GM04504 (cell line): ENCODE measurements around the gene SLC47A1.
"Not testable (repeated sequence)": the region's sequence is repeated elsewhere in the genome, so short reads cannot be mapped to it uniquely, and the experiment has no call there.

ENCODE experiments used
- DNase-seq: peaks from one replicate; pipeline ENCODE4 v3.0.0-alpha.2; 2012; ENCODE audit warnings: low read depth

SLC47A1 gene

DNA sequence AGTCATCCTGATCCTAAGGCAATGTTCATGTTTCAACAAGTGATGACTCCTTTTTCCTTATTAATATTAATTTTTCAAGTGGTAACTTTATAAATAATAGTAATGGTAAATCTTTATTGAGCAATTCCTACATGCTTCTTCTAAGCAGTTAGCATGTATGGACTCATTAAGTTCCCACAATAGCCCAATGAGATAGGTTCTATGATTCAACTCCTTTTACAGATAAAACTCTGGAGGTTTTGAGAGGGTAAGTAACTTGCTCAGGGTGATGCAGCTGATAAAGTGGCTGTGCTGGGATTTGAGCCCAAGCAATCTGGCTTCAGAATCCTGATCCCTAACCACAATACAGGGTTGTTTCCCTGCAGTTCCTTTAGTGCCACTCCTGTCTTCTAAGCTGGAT, 25.3 kb downstream of the SLC47A1 start:
- DNase-seq = no peak

DNA sequence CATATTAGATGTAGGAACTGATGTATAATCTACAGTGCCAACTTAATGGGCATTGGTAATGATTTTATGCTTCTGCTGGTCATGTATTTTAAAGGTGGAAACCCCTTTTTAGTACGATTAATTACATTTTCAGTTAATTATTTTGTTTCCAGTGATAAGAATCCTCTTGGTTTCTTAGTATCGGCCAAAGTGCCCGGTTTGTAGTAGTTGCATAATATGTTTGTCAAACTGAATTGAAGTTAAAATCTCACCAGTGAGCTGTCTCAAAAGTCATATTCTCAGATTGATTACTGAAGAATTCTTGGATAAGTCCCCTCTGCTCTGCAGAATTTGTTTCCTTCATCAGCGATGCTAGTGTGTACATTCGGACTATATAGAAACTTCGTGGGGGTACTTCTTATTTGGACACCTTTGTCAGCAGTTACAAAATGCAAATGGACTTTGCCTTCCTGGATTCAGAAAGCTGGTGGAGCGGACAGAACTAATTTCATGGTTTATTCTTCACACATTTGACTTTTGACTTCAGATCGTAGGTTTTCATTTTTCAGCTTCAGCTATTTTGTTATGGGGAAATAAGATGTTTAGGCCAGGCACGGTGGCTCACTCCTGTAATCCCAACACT, 28.2 kb downstream of the SLC47A1 start:
- no peak for DNase-seq

GRCh38 chr17:19565817-19566575, 32.3 kb downstream of the SLC47A1 start:
- DNase-seq = no peak

GRCh38 chr17:19567216-19568015, 33.8 kb downstream of the SLC47A1 start:
- no peak for DNase-seq

DNA sequence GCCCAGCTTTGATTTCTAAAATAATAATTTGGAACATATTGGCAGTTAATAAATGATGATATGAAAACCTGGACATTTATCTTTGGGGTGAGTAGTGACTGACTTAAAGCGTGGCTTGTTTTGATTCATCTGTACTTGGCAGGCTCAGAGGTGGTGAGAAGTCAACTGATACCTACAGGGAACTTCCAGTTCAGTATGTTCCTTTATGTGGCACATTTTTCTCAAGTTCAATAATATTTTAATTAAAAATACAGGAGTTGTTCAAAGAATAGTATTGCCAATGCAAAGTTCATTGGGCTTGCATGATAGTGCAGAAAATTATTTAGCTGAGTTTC, 34.3 kb downstream of the SLC47A1 start:
- DNase-seq = no peak

DNA sequence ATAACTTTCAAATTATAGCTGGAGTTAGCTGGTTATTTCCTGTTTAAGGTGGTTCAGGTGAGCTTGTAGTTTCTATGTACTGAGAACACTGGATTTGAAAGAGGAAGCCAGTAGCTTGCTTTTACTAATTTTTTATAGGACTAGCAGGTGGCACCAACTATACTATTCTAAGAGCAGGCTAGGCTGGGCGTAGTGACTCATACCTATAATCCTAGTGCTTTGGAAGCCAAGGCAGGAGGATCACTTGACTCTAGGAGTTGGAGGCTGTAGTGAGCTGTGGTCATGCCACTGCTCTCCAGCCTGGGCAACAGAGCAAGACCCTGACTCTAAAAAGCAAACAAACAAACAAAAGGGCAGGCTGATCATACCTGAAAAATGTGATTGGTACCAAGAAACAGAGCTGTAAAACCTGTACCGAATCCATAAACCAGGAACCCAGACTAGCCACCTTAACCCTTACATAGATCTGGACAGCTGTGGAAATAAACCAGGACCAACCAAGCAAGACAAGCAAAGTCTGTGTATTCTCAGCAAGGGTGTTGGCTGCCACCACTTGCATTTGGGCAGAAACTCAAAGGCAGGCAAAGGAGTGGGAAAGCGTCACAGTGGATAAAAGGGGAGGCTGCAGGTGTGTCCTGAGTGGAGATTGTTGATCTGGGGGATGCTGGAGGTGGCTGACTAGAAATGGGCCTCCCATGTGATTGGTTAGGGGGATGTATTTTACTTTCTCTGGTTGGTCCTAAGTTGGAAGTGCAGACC, 36.3 kb downstream of the SLC47A1 start:
- no peak for DNase-seq

DNA sequence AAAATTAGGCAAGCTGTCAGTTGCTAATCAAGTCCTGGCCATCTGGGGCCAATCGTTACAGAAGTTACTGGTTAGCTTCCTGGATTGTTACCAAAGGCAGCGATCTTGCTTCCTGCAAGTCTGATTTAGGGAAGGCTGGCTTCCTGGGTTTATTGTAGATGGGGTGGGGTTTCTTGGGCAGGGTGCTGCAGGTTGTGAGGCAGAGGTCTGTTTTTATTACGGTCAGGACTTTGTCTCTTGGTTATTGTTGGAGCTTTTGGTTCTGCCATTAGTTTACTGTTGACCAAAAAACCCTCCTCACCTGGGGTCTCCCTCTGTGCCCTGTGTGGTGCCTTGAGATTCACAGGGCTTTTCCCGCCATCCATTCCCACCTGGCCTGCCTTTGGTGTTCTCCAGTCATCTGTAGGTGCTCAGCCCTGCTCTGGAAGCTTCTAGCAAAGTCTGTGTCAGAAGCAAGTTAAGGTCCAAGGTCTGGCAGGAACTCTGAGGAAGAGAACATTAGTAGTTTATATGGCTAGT, 36.9 kb downstream of the SLC47A1 start:
- no peak for DNase-seq

DNA sequence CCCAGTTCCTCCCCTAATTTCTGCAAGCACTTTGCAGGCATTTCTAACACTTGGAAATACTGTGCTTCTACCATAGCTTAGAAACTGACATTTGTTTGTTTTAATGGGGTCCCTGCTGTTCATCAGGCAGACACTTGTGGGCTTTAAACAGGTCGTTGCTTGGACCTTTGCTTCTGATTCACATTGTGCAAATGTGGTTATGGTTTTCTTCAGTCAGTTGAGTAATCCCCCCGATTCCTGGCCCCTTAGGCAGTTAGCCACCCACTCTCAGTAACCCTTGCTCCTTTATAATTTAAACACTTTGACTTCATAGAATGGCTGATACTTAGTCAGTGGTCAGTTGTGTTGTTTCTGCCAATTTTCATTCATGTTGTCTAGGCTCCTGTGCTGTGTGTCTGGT, 39.4 kb downstream of the SLC47A1 start:
- DNase-seq = no peak

- DNase-seq = no peak
These were observed 41.3 kb downstream of the SLC47A1 start for GRCh38 chr17:19574956-19575355.

- no peak for DNase-seq
These were observed 44.9 kb downstream of the SLC47A1 start for GRCh38 chr17:19578545-19578944.

DNA sequence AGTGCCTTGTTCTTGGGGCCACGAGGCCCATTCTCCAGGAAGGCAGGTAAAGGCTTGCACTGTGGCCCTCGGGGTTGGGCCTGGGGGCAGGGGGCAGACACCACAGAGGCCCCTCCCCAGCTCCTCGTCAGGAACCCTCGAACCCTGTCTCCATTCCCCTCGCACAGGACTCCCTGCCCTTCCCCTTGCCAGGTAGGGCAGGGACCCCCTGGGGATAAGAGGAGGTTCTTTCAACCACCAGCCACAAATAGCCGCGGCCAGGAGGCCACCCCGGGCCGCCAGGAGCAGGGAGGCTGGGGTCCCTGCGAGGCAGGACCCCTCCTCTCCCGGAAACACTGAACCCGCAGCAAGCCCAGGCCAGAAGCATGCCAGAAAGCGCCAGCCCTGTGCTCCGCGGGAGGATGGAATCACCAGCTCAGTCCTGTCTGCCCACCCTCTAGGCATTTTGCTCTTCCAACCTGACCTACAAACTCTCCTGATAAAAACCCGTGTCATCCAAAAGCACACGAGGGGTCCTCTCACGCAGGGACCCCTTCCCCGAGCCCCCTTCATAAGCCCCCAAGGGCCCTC, 45.6 kb downstream of the SLC47A1 start:
- DNase-seq = no peak

DNA sequence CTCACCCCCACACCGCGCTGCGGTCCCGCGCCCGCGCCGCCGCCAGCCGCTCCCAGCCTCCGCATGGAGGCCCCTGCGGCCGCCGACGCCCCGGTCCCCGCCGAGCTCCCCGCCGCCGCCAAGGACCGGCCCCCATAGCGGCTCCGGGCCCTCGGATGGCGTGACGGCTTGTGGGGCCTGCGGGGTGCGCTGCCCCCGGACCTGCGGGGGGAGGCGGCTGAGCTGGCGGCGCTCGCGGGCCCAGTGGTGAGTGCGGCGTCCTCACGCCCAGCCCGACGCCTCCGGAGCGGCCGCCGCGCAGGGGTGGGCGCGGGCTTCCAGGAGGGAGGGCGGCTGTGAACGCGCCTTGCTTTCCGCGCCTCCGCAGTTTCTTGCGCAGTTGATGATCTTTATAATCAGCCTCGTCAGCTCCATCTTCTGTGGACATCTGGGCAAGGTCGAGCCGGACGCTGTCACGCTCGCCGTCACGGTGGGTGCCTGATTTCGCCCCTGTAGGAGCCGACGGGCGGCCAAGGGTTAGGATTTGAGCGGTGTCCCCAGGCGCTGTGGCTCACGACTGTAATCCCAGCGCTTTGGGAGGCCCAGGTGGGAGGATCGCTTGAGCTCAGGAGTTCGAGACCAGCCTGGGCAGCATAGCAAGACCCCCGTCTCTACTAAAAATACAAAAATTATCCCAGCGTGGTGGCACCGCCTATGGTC, 46.4 kb downstream of the SLC47A1 start:
- DNase-seq = no peak

- DNase-seq = not testable (repeated sequence)
These were observed 46.9 kb downstream of the SLC47A1 start for GRCh38 chr17:19580566-19580920.

DNA sequence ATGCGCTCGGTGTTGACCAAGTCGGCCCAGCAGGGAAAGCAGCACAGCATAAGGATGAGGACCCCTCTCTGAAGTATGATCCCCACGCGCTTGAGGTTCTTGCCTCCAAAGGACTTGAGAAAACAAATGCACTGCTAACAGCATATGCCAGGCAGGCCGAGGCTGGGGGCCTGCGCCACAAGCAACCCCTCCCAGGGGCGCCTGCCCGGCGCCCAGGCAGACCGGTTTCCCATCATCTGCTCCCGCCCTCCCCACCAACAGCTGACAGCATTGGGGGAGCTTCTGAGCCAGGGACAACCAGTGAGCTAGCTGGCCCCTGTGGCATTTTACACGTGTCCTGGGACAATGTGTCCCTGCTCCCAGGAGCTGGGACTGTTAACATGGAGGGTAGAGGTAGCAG, 48.5 kb downstream of the SLC47A1 start:
- not testable (repeated sequence) for DNase-seq

DNA sequence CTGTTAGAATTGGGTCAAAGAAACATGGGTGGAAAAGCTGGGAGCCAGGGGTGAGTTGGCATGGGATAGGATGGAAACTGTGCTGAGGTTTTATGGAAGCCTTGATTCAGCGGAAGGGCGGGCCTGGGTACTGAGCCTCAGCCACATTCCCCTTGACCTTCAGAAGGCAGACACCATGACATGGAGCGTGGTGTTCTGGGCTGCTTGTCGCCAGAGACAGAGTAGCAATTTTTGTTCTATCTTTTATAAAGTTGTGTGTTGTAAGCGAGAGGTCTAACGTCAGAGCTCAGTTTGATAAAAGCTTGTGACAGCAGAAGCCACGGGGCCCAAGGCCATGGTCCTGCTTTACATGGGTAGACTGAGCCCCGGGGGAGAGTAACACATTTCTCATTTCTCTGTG, 50.2 kb downstream of the SLC47A1 start:
- DNase-seq = no peak

GRCh38 chr17:19590451-19590850, 56.8 kb downstream of the SLC47A1 start:
- DNase-seq = no peak

DNA sequence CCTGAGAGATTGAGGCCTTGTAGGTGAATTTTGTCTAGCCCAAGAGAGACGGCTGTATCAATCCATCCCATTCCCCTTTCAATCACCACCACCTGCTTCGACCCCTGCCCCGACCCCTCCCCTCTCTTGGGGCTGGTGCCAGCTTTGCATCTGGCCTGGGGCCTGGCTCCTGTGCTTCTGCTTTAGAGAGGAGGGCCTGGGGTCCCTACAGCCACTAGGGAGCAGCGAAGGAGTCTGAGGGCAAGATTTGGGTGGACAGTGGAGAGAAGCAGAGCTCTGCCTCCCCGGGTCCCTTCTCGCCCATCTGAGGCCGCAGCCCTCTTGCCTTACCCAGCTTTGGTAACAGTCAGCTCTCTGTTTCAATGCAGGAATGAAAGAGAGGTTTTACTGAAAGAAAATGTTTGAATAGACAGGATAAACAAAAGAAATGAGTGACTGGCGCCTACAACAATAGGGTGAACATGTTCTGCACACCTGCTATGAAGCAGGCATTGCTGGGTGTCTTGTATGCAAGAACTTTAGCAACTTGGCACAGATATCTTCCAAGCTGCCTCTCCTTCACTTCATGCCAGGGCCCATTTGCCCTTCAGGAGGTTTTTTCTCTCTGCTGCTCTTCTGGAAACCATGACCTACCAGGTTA, 57.4 kb downstream of the SLC47A1 start:
- DNase-seq = no peak

GRCh38 chr17:19592316-19592715, 58.7 kb downstream of the SLC47A1 start:
- no peak for DNase-seq

GRCh38 chr17:19596869-19597268, 63.2 kb downstream of the SLC47A1 start:
- DNase-seq = no peak

DNA sequence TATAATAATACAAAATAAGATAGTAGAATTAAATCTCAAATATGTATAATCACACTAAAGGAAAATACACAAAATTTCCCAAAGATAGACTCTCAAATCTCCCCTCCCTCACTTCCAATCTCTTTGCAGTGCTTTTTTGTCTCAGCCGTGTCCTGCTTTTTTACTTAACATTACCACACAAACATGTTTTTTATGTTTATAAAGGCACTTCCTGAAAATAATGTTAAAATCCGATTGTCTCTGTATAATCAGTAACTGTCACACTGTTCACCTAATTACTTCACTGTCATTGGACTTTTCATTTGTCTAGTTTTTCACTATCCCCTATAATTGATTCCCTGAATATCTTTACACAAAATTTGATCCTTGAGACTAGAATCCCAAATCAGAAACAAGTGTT, 76.7 kb downstream of the SLC47A1 start:
- no peak for DNase-seq

DNA sequence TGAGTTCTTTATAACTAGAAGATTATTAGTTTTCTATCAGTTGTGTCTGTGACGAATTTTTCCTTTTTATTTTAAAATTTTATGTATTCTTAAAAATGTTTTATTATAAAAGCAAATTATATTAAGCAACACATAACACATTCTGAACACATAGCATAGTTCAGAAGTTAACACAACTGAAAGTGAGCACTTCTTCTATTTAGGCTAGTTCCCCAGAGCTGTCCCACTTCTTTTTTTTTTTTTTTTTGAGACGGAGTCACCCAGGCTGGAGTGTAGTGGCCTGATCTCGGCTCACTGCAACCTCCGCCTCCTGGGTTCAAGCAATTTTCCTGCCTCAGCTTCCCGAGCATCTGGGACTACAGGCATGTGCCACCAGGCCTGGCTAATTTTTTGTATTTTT, 77.2 kb downstream of the SLC47A1 start:
- DNase-seq = no peak
